ENCODE data around the gene AGPAT3. TPM values are rescaled to one million over a fixed set of nuclear protein-coding genes. Genes with fewer than 3 reads are reported as not detected.

The AGPAT3 gene
- total and polyA plus RNA-seq, 3 donors from 2014 or later = 64.5 to 77.5 (median 69.8) TPM

DNA sequence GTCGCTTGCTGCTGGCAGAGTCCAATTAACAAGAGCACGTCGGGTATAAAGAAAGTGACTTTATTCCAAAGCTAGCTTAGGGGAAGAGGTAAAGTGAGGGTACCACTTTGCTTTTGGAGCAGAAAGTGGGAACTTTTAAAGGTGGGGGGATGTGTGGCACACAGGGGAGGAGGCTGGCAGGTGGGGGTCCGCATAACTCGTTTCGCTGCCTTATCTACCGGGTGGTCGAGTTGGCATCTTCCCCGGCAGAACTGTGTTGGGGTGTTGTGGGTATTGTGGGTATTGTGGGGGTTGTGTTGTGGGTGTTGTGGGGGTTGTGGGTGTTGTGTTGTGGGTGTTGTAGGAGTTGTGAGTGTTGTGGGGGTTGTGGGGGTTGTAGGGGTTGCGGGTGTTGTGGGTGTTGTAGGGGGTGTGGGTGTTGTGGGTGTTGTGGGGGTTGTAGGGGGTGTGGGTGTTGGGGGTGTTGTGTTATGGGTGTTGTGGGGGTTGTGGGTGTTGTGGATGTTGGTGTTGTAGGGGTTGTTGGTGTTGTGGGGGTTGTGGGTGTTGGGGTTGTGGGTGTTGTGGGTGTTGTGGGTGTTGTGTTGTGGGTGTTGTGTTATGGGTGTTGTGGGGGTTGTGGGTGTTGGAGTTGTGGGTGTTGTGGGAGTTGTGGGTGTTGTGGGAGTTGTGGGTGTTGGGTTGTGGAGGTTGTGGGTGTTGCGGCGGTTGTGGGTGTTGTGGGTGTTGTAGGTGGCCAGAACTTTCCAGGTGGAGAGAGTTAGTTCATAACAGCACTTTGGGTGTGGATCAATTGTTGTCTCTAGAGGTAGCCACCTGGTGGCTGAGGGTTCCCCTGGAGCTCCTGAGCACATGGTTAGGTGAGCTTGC, 52.7 kb downstream of the AGPAT3 start:
- Histone ChIP-seq H3K4me3 (no peak overlapping the region), H3K4me1 (no peaks in the 10 kb centered on the region)
- DNase-seq = no peak

DNA sequence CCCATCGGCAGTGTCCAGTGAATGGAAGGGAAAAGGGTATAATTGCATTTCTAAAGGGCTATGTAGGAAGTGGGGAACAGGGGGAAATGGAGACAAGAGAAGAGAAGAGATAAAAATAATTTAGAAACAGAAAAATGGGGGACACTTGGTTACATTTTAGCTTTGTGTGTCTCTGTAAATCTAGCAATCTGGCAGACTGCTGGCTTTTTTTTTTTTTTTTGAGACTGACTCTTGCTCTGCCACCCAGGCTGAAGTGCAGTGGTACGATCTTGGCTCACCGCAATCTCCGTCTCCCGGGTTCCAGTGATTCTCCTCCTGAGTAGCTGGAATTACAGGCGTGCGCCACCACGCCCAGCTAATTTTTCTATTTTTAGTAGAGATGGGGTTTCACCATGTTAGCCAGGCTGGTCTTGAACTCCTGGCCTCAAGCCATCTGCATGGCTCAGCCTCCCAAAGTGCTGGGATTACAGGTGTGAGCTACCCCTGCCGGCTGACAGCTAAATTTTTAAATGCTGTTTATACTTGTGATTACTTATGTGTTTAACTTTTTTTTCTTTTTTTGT, 53.4 kb downstream of the AGPAT3 start:
- Histone ChIP-seq H3K4me3 (no peak overlapping the region), H3K36me3 (ENCODE audit: low read depth, missing control alignments) (no peaks in the 10 kb centered on the region), H3K4me1 (no peaks in the 10 kb centered on the region), H3K27ac (no peak overlapping the region), H3K27me3 (no peaks in the 10 kb centered on the region), H3K9me3 (no peaks in the 10 kb centered on the region)
- intact Hi-C loops (cut with DNase I; ENCODE audit: low total_unique reads) = no loop called here
- WGBS, 2 donors = 85 to 86% methylated on average over 9 of the region's 9 CpGs
- DNase-seq = no peak
- TF ChIP-seq, protein P1, sequence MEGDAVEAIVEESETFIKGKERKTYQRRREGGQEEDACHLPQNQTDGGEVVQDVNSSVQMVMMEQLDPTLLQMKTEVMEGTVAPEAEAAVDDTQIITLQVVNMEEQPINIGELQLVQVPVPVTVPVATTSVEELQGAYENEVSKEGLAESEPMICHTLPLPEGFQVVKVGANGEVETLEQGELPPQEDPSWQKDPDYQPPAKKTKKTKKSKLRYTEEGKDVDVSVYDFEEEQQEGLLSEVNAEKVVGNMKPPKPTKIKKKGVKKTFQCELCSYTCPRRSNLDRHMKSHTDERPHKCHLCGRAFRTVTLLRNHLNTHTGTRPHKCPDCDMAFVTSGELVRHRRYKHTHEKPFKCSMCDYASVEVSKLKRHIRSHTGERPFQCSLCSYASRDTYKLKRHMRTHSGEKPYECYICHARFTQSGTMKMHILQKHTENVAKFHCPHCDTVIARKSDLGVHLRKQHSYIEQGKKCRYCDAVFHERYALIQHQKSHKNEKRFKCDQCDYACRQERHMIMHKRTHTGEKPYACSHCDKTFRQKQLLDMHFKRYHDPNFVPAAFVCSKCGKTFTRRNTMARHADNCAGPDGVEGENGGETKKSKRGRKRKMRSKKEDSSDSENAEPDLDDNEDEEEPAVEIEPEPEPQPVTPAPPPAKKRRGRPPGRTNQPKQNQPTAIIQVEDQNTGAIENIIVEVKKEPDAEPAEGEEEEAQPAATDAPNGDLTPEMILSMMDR (IDR thresholded peaks at IDR 0.05) = no peak
- TF ChIP-seq POLR2A (IDR thresholded peaks at IDR 0.05) = no peak

More for the DNA sequence above, 52.7 kb downstream of the AGPAT3 start:
- TF ChIP-seq, protein P1 (IDR thresholded peaks at IDR 0.05) = no peak
- no peak for TF ChIP-seq POLR2A (IDR thresholded peaks at IDR 0.05)
- no peaks in the 10 kb centered on the region for H3K9me3 ChIP-seq
- H3K27ac ChIP-seq = no peak overlapping the region
- 89 to 92% methylated on average over 12 of the region's 12 CpGs for WGBS, 2 donors
- H3K36me3 ChIP-seq (ENCODE audit: low read depth, missing control alignments) = no peaks in the 10 kb centered on the region
- H3K27me3 ChIP-seq = no peaks in the 10 kb centered on the region
- intact Hi-C loops (cut with DNase I; ENCODE audit: low total_unique reads) = no loop called here

DNA sequence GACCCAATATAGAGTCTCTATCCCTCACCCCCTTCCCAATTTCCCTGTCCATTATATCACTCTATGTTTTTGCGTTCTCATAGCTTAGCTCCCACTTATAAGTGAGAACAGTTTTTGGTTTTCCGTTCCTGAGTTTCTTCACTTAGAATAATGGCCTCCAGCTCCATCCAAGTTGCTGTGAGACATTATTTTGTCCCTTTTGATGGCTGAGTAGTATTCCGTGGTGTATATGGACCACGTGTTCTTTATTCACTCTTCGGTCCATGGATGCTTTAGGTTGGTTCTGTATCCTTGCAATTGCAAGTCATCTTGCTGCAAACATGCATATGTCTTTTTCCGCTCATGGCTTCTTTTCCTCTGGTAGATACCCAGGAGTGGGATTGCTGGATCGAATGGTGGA, 54.3 kb downstream of the AGPAT3 start:
- H3K4me1 ChIP-seq = no peaks in the 10 kb centered on the region
- 95 to 97% methylated on average over 7 of the region's 7 CpGs for WGBS, 2 donors

DNA sequence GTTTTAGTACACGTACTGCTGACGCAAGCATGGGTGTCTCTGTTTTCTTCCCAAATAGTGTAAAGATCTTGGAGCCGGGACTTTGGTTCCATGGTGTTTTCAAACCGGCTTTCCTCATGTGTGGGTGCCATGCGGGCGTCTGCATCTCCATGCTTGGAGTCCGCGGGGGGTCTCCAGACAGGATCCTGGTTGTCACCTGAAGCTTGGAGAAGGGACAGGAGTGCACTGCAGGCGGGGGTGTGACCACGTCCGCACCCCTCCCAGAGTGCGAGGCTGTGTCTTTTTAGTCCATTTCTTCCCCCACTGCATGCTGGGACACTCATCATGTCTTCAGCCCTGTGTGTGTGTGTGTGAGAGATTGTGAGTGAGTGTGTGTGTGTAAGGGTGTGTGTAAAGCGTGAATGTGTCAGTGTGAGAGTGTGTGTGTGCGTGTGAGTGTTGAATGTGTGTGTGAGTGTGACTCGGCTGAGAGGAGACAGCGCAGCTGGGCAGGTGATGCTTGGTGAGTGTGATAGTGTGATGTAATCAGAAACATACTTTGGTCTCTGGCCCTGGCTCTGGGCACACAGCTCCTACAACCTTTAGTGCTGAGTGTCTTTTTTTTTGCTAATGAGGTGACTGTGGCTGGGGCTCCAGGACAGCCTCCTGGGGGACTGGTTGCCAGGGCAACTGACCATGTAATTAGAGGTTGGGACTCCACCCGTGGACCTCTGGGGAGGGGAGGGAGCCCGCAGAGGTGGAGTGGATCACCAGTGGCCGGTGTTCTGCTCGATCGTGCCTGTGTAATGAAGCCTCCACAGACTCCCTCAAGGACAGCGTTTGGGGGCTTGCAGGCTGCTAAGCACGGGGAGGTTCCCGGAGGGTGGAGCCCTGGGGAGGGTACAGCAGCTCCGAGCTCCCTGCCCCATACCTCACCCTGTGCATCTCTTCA, 55.1 kb downstream of the AGPAT3 start:
- Histone ChIP-seq H3K36me3 (ENCODE audit: low read depth, missing control alignments) (no peaks in the 10 kb centered on the region), H3K4me3 (no peak overlapping the region), H3K4me1 (no peaks in the 10 kb centered on the region), H3K9me3 (no peaks in the 10 kb centered on the region), H3K27me3 (no peaks in the 10 kb centered on the region), H3K27ac (no peak overlapping the region)
- WGBS, 2 donors = 81 to 82% methylated on average over 13 to 25 of the region's 25 CpGs
- intact Hi-C loops (cut with DNase I; ENCODE audit: low total_unique reads) = no loop called here
- no peak for DNase-seq
- TF ChIP-seq, protein P1 (IDR thresholded peaks at IDR 0.05) = no peak
- TF ChIP-seq POLR2A (IDR thresholded peaks at IDR 0.05) = no peak

More for the DNA sequence above, 54.3 kb downstream of the AGPAT3 start:
- intact Hi-C loops (cut with DNase I; ENCODE audit: low total_unique reads) = no loop called here
- no peaks in the 10 kb centered on the region for H3K9me3 ChIP-seq
- H3K27ac ChIP-seq = no peak overlapping the region
- no peaks in the 10 kb centered on the region for H3K27me3 ChIP-seq
- H3K4me3 ChIP-seq = no peak overlapping the region
- DNase-seq = no peak
- no peak for TF ChIP-seq POLR2A (IDR thresholded peaks at IDR 0.05)
- TF ChIP-seq, protein P1 (IDR thresholded peaks at IDR 0.05) = no peak
- H3K36me3 ChIP-seq (ENCODE audit: low read depth, missing control alignments) = no peaks in the 10 kb centered on the region

Data from testis (tissue), 3 donors.